RWPE1 (cell line): Measurements from ENCODE around the gene HLA-DPA1.

Experiments
- CTCF ChIA-PET: fragments of 350-600 bp; sonication (Branson Sonifier 250); formaldehyde crosslinking; extraction: SDS; loops from one replicate; lab custom pipeline; 2021; lab: Yijun Ruan, JAX
- POLR2A ChIA-PET: fragments of 400-600 bp; formaldehyde crosslinking; extraction: SDS; loops from one replicate; lab custom pipeline; 2020; ENCODE audit warnings: antibody characterized with exemption; ENCODE audit not compliant: low non-redundant PET; lab: Yijun Ruan, JAX
- DNase-seq: peaks from one replicate; pipeline ENCODE4 v3.0.0; 2012; ENCODE audit warnings: low spot score
- H3K27ac ChIP-seq: fragments of 450-650 bp; 2 replicates; pipeline ENCODE4 v1.5.1; 2017
- CTCF ChIP-seq: fragments of 450-650 bp; conservative IDR thresholded peaks from 2 replicates; pipeline ENCODE4 v1.5.1; 2017; ENCODE audit warnings: low read depth, mild to moderate bottlenecking

HLA-DPA1 gene

DNA sequence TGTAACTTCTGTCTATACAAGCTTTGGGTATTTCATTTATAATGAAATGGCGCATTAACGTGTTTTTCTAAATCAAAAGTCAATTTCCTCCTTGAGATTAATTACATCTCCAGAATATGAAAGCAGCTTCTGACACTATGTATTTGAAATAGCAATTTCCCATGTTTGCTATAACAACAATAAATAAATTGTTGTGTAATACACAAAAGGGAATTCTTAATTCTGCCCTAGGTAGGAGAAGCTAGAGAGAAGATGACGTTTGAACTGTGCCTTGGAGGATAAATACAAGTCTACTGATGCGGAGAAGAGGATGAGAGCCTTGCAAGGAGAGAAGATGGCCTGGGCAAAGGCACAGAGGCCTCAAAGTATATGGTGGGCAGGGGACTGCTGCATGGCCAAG lies 56.4 kb downstream of the HLA-DPA1 start:
- CTCF ChIA-PET = no interaction called here
- no peak for DNase-seq
- no peak overlapping the region for H3K27ac ChIP-seq
- POLR2A ChIA-PET = no interaction called here
- TF ChIP-seq CTCF = no peak

DNA sequence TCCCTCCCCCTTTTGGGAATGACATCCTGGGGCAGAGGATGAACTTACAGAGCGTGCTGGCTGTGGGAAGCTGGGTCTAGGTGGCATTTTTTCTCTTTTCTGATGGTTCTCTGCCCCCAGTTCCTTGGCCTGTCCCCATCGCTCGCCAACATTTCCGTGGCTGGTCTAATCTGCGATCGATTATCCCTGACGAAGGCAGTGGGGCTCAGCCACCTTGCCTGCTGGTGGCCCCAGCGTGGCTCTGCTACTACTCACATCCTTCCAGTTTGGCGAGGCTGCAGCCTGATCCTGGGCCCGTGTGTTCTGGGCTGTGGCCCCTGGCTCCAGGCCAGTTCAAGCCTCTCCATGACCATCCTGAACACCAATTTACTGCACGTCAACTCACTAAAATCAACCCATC lies 57.7 kb downstream of the HLA-DPA1 start:
- no peak for DNase-seq
- no peak overlapping the region for H3K27ac ChIP-seq
- CTCF ChIA-PET = interaction anchor here (0.7 to 2.0 kb wide), 2 partner anchors 64 to 157 kb away, joined by 3 to 15 read pairs; no protein-coding TSS in a partner anchor

GRCh38 chr6:33014841-33015634 lies 58.4 kb downstream of the HLA-DPA1 start:
- H3K27ac ChIP-seq = no peak overlapping the region
- CTCF ChIA-PET = interaction anchor here (0.6 to 2.0 kb wide), 9 partner anchors 11 to 164 kb away, joined by 3 to 15 read pairs (median 3); no protein-coding TSS in a partner anchor
- POLR2A ChIA-PET = no interaction called here
- peak; percentile 72 for TF ChIP-seq CTCF
- peak; percentile 64 for DNase-seq

More for the DNA sequence above, 57.7 kb downstream of the HLA-DPA1 start:
- no peak for TF ChIP-seq CTCF
- POLR2A ChIA-PET = no interaction called here
